GM18858 (cell line): ENCODE results near the gene S100A2.
"Not testable (repeated sequence)": the region's sequence is repeated elsewhere in the genome, so short reads cannot be mapped to it uniquely, and the experiment has no call there.

Source experiments
- ATAC-seq: cut with Tn5 transposase; IDR thresholded peaks from one replicate; pipeline ENCODE4 v1.9.1; 2021; ENCODE audit not compliant: unreplicated experiment

Gene S100A2

GRCh38 chr1:153534226-153534924, 31.3 kb downstream of the S100A2 start:
- ATAC-seq = no peak

GRCh38 chr1:153533689-153534201, 31.9 kb downstream of the S100A2 start:
- no peak for ATAC-seq

DNA sequence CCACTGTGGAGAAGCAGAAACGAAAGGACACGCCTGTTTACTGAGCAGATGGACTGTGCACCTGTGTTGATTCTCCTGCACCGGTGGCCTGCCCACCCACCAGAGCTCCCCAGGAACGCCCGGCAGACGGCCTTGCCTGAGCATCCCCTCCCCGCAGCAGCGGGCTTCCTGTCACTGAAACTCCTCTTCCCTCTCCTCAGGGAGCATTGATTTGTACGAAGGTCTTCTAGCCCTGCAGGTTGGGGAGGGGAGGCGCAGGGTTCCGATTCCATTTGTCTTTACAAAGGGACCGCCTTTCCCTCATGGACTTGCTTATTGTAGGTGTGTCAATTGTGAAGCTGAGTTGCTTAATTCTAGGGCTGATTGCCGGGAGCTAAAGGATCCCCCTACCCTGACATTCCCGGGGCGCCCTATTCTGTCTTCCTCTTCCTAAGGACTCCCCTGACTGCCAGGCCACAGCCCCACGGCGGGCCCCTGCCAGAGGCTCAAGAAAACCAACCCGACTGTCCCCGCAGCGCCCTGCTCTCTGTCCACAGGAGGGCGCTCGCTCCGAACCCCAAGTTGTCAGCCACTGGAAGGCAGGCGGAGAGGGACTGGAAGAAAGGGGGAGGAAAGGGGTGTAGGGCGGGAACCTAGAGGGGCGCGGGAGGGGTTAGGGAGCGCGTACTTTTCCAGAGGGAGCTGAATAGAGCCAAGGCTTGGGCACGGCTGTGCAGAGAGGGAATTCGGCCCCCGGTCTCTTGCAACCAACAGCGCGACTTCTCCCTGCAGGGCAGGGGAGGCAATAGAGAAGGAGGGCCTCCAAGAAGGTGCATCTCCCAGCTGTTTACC, 32.7 kb downstream of the S100A2 start:
- ATAC-seq = no peak

- no peak for ATAC-seq
Measured at GRCh38 chr1:153532181-153532580, 33.5 kb downstream of the S100A2 start.

DNA sequence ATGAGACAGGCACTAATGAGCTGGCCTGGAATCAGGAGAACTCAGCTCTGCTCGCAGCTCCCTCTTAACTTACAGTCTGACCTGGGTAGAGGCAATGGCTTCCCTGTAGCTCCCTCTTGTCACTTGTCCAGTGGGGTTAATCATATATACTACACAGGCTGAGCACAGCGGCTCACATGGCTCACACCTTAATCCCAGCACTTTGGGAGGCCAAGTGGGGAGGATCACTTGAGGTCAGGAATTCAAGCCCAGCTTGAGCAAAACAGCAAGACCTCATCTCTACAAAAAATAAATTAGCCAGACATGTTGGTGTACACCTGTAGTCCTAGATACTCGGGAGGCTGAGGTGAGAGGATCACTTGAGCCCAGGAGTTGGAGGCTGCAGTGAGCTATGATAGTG, 34.0 kb downstream of the S100A2 start:
- no peak for ATAC-seq

DNA sequence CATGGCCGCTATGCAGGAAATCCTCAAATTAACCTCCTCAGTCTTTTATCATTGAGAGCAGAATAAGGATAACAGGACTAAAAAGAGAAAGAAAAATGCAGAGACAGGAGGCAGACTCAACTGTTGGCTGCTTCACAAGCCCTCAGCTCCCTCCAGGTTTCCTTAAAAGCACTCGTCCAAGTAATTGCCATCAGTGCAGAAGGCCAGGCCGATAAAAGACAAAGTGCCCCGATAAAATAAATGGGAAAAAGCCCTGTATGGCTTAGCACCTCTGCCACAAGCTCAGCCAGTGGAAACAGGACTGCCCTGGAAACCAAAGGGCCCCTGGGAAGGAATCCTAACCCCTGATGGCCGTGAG, 38.0 kb downstream of the S100A2 start:
- no peak for ATAC-seq

DNA sequence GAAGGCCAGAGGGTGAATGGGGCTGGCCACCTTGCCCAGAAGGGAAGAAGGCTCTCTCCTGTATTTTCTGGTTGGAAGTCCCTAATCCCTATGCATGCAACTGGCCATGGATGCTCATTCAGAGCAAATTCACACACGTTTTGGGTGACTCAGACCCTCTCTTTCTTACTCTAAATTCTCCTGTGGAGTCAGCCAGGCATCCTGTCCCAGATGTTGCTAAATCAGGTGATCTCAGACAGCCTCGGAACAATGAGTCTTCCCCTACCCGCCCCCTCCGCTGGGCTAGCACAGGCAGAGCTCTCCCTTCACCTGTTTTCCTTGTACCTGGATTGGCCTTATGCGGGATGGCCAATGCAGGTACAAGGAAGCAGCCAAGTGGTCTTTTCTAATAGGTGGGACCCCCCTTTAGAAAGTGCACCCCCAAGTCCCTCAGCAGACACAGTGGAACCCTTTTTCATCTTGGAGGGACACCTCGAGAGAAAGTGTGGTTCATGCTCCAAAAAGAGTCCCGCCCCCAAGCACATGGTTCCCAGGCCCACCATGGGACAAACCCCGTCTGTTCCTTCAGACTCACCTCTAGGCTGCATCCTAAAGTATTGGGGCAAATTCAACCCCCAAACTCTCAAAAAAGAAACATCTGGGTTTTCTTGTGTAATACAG, 38.5 kb downstream of the S100A2 start:
- ATAC-seq = no peak

DNA sequence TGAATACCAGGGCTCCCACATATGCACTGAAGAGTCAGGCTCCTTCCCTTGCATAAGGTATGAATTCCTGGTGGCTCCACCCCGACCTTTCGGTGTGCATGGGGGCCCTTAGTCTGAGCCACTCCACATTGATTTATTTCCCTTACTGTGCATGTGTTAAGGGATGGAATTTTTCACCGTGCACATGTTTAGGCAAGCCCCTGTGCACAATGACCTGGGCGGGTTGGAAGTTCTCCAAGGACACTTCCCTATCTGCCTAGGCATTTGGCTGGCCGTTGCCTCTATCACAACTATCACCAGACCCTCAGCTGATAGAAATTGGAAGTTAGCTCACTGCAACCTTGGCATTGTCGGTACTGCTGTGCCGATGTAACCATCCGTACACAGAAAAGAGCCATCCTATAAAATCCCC, 39.5 kb downstream of the S100A2 start:
- ATAC-seq = no peak

DNA sequence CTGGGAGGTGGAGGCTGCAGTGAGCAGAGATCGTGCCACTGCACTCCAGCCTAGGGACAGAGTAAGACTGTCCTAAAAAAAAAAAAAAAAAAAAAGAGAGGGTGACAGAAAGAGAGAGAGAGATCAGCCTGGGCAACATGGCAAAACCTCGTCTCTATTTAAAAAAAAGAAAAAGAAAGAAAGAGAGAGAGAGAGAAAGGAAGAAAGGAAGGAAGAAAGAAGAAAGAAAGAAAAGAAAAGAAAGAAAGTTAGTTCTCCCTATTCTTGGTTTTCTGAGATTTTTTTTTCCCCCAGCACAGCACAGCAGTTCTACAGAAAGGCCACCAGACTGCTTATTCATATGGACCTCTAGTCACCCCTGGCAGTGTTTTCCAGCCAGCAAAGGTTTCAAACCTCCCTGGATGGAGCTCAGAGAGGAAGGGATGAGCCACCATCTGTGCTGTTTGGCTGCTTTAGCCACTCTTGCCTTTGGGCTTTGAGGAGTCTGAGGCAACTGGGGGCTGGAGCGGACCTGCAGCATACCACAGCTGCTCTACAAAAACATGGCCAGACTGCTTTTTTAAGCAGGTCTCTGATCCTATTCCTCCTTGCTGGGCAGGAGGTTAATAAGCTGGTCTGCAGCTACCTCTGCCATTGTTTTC, 40.4 kb downstream of the S100A2 start:
- ATAC-seq = no peak

- not testable (repeated sequence) for ATAC-seq
Measured at GRCh38 chr1:153522353-153523048, 43.1 kb downstream of the S100A2 start.

- ATAC-seq = not testable (repeated sequence)
Measured at GRCh38 chr1:153521808-153522207, 43.8 kb downstream of the S100A2 start.

DNA sequence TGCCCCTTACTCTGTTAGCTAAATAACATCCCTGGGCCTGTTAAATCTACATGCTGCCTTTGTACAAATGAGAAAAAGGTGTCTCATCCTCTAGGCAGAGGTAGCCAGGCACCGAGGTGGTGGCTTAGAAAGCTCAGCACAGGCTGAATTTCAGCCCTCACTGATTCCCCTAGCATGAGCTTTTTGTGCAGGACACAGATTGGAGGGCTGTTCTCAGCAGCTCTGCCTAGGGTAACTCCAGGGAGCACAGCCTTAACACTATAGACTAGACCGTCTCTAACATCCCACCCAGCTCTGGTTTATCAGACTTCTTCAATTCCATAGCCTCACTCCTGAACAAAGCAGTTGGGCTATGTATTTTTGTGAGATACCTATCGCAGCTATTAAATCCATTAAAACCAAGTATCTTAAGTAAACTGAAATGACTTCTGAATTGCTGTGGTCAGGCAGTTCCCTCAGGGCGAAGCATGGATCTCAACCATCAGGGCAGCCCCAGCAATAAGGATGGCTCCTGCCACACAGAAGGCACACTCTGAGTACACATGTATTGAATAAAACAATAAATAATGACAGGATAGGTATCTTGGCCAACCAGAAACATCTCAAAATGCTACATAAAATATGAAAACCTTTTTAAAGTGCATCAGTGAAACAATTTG, 44.7 kb downstream of the S100A2 start:
- no peak for ATAC-seq

DNA sequence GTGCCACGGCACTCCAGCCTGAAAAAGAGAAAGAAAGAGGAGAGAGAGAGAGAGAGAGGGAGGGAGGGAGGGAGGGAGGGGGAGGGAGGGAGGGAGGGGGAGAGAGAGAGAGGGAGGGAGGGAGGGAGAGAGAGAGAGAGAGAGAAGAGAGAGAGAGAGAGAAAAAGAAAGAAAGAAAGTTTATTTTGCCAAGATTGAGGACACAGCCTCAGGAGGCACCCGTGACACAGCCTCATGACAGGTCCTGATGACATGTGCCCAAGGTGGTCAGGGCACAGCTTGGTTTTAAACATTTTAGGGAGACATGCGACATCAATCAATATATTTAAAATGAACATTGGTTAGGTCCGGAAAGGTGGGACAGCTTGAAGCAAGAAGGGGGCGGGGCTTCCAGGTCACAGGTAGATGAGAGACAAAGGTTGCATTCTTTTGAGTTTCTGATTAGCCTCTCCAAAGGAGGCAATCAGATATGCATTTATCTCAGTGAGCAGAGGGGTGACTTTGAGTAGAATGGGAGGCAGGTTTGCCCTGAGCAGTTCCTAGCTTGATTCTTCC, 45.4 kb downstream of the S100A2 start:
- not testable (repeated sequence) for ATAC-seq

DNA sequence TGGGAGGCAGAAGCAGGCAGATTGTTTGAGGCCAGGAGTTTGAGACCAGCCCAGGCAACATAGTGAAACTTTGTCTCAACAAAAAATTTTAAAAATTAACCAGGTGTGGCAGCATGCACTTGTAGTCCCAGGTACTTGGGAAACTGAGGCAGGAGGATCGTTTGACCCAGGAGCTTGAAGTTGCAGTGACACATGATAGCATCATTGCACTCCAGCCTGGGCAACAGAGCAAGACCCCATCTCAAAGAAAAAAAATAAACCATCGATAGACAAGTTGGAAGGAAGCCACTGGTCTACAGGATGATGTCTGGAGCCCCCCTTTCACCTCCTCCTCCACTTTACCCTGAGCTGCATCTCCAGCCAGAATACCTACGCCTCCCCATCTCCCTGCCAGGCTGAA, 46.4 kb downstream of the S100A2 start:
- ATAC-seq = no peak

DNA sequence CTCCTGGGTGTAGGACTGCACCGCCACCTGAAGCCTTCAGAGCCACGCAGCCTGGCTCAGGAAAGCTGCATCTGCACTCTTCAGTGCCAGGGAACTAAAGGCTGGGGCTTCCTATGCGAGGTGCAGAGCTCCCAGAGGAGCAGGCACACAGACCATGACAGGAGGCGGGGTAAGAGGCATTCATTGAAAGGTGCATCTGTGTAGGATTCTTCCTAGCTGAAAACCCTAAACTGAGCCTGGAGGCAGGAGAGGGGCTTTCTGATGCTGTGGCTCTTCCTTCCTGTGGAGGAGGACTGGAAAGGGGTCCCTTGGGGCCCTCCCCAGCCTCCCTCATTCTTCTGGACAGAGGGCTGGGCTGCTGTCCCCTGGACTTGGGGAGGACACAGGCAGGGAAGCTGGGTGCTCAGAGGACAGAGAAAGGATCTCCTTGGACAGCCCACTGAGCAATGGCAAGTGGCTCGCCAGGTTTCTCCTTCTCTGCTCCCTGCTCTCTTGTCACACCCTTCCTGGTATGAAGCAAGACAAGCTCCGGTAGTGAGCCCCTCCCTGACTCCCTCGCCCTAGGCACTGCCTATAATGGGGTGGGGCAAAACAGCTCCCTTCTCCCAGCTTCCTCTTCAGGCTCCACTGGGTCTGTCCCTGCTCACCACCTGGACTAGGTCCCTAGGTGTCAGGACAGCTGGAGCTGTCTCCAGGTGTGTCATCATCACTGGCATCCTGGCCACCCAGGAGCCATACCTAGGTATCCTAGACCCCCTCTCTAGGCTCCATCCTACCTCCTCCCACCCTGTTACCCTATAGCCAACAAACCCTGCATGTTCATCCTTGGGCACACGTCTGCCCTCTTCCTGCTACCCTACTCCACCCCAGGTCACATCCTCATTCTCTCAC, 49.9 kb downstream of the S100A2 start:
- ATAC-seq = no peak

GRCh38 chr1:153513666-153514065, 52.0 kb downstream of the S100A2 start:
- ATAC-seq = no peak

- no peak for ATAC-seq
Measured at GRCh38 chr1:153513023-153513422, 52.6 kb downstream of the S100A2 start.
